Pancreas (tissue), 10 donors: ENCODE data around the gene CYP4F11. TPM values are rescaled to one million over a fixed set of nuclear protein-coding genes. Genes with fewer than 3 reads are reported as not detected.

Experiments
- ATAC-seq, 4 donors: fragments of 200-7000 bp; cut with Tn5 transposase; one replicate each; pipeline versions ENCODE4 v1.8.0 to v1.9.1; 2020; ENCODE audit warnings: mild to moderate bottlenecking in 4 of 4, moderate library complexity in 4 of 4
- DNase-seq, 6 donors: peaks; one replicate each; pipeline ENCODE4 v3.0.0-alpha.2; 2020
- FAIRE-seq: peaks from 2 replicates; lab custom pipeline; 2012; peaks lifted over from hg19 to GRCh38; lab: Jason Lieb, UNC
- H3K27ac ChIP-seq, 4 donors: fragments of 200-600 bp; sonication (generic); 1 replicate in 3 of 4; 2 replicates in 1 of 4; pipeline versions ENCODE4 v1.5.0 to v1.8.0; 2020
- H3K27me3 ChIP-seq, 4 donors: fragments of 200-600 bp; one replicate each; pipeline ENCODE4 v1.8.0; 2021
- H3K36me3 ChIP-seq, 3 donors: fragments of 200-600 bp; sonication (generic) in 1 of 3; one replicate each; pipeline versions ENCODE4 v1.5.0 to v1.8.0; 2020 to 2021
- H3K4me1 ChIP-seq, 3 donors: fragments of 200-600 bp; one replicate each; pipeline ENCODE4 v1.8.0; 2021
- H3K4me3 ChIP-seq, 4 donors: fragments of 200-600 bp; sonication (generic) in 2 of 4; one replicate each; pipeline versions ENCODE4 v1.5.0 to v1.8.0; 2020 to 2021
- H3K9me3 ChIP-seq, 4 donors: fragments of 200-600 bp; one replicate each; pipeline ENCODE4 v1.8.0; 2021
- CTCF ChIP-seq, 4 donors: fragments of 200-600 bp; sonication (generic) in 3 of 4; IDR thresholded peaks; one replicate each; pipeline versions ENCODE4 v1.5.0 to v1.8.0; 2021; ENCODE audit warnings: antibody characterized with exemption in 4 of 4
- whole genome bisulfite sequencing, 2 donors: extraction: QIAGEN DNeasy Blood & Tissue Kit; methylation state at CpG; one replicate each; pipeline ENCODE4 v1.1.7; 2013; 5-methylcytosine and 5-hydroxymethylcytosine counted together
- intact Hi-C, 3 donors: fragments of 100-400 bp; cut with DNase I; formaldehyde crosslinking; loops; one replicate each; pipeline versions ENCODE4 v1.11.1 to v1.14.2; 2022
- polyA plus RNA-seq, 2 donors: library from polyadenylated mRNA; stranded (reverse); fragments of 200-250 nt; gene quantifications; one replicate each; pipeline ENCODE4 v1.2.3, GENCODE V29; 2013
- total RNA-seq, 6 donors: library from RNA; stranded (reverse); fragmentation: NEBNext Ultra II Directional in 4 of 6; extraction: Animal tissue kit (Norgen Biotek cat#: 25700) in 4 of 6; gene quantifications; one replicate each; pipeline versions ENCODE4 v1.2.1 to v1.2.4, GENCODE V29; 2021 to 2023
- donor health status: healthy with polysubstance abuse.
- donor health status: DM: no; HTN: no; CAD: no; lungs with moderate emphysema.
- donor health status: DM: no; HTN: no; CAD: no.
- donor health status: control.
- donor health status: control.
- donor health status: Bipolar disorder and iron deficiency.
- donor health status: DM: yes; HTN: yes; CAD: no.
- donor health status: DM: no; HTN: no; CAD: no.
- donor health status: DM: no; HTN: no; CAD: no.
- donor health status: DM: yes; HTN: yes; CAD: no.

CYP4F11 gene
- total RNA-seq (1 to 10 TPM in 5 of 6 donors, under 1 TPM in 1; 0.32 to 2.8 (median 2.3) TPM), polyA plus RNA-seq (1 to 10 TPM; 2.0 to 3.4 TPM)

- Histone ChIP-seq H3K4me3 (peak within 1 kb of the TSS in 1 of 4 donors; percentile 21), H3K4me1 (peaks cover 0 to 11% (median 5%) of the 10 kb centered on the region in 3 donors), H3K36me3 (no peaks in the 10 kb centered on the region), H3K27ac (peak within 1 kb of the TSS; percentile 38 to 90 (median 79)), H3K27me3 (no peaks in the 10 kb centered on the region), H3K9me3 (no peaks in the 10 kb centered on the region)
- TF ChIP-seq CTCF (IDR thresholded peaks at IDR 0.05) = no peak
- intact Hi-C loops = no loop called here
- 25 to 30% methylated on average over 10 of the region's 10 CpGs for WGBS, 2 donors
- FAIRE-seq (no peak), ATAC-seq (peak; percentile 95 to 98 (median 96)), DNase-seq (peak; percentile 60 to 98 (median 92))
Observed at GRCh38 chr19:15934332-15935078, at the start of gene CYP4F11. Gene CYP4F11, minus strand, starts transcription at chr19:15934529. Its CDS starts 121 bp downstream, at chr19:15934408.

- Histone ChIP-seq H3K27ac (no peak overlapping the region), H3K4me3 (no peak overlapping the region), H3K4me1 (no peaks in the 10 kb centered on the region), H3K36me3 (no peaks in the 10 kb centered on the region), H3K27me3 (no peaks in the 10 kb centered on the region), H3K9me3 (peaks cover 0 to 2% (median 0%) of the 10 kb centered on the region in 4 donors)
- DNase-seq (no peak), FAIRE-seq (no peak), ATAC-seq (no peak)
- intact Hi-C loops = no loop called here
- 81 to 85% methylated on average over 4 of the region's 4 CpGs for WGBS, 2 donors
- no peak for TF ChIP-seq CTCF (IDR thresholded peaks at IDR 0.05)
Observed at GRCh38 chr19:15979293-15979692, 45.0 kb upstream of the CYP4F11 start.

- Histone ChIP-seq H3K4me1 (no peaks in the 10 kb centered on the region), H3K9me3 (no peaks in the 10 kb centered on the region), H3K27ac (no peak overlapping the region), H3K27me3 (no peaks in the 10 kb centered on the region), H3K36me3 (no peaks in the 10 kb centered on the region), H3K4me3 (no peak overlapping the region)
- TF ChIP-seq CTCF (IDR thresholded peaks at IDR 0.05) = no peak
- ATAC-seq (no peak), FAIRE-seq (no peak), DNase-seq (no peak)
- 46 to 49% methylated on average over 7 of the region's 7 CpGs for WGBS, 2 donors
- intact Hi-C loops = no loop called here
Observed at GRCh38 chr19:15977690-15978089, 43.4 kb upstream of the CYP4F11 start.

GRCh38 chr19:15976836-15977689, 42.7 kb upstream of the CYP4F11 start:
- Histone ChIP-seq H3K4me3 (no peak overlapping the region), H3K36me3 (no peaks in the 10 kb centered on the region), H3K9me3 (no peaks in the 10 kb centered on the region), H3K4me1 (no peaks in the 10 kb centered on the region), H3K27me3 (no peaks in the 10 kb centered on the region), H3K27ac (no peak overlapping the region)
- TF ChIP-seq CTCF (IDR thresholded peaks at IDR 0.05) = no peak
- WGBS, 2 donors = 30 to 38% methylated on average over 10 of the region's 10 CpGs
- FAIRE-seq (no peak), ATAC-seq (peak in 3 of 4 donors; percentile 21 to 59 (median 43)), DNase-seq (no peak)
- intact Hi-C loops = no loop called here
